GM12872 (cell line): ENCODE data around the gene ADAMTSL1.

ENCODE experiments used
- TF ChIP-seq, protein P1 (sequence below): IDR thresholded peaks from 3 replicates; pipeline ENCODE4 v1.5.1; 2011; ENCODE audit warnings: low read depth, mild to moderate bottlenecking, low read length, moderate library complexity; ENCODE audit not compliant: insufficient read depth

Gene ADAMTSL1

GRCh38 chr9:18438951-18439350 is 35.0 kb upstream of the ADAMTSL1 start:
- TF ChIP-seq, protein P1, sequence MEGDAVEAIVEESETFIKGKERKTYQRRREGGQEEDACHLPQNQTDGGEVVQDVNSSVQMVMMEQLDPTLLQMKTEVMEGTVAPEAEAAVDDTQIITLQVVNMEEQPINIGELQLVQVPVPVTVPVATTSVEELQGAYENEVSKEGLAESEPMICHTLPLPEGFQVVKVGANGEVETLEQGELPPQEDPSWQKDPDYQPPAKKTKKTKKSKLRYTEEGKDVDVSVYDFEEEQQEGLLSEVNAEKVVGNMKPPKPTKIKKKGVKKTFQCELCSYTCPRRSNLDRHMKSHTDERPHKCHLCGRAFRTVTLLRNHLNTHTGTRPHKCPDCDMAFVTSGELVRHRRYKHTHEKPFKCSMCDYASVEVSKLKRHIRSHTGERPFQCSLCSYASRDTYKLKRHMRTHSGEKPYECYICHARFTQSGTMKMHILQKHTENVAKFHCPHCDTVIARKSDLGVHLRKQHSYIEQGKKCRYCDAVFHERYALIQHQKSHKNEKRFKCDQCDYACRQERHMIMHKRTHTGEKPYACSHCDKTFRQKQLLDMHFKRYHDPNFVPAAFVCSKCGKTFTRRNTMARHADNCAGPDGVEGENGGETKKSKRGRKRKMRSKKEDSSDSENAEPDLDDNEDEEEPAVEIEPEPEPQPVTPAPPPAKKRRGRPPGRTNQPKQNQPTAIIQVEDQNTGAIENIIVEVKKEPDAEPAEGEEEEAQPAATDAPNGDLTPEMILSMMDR: no peak

DNA sequence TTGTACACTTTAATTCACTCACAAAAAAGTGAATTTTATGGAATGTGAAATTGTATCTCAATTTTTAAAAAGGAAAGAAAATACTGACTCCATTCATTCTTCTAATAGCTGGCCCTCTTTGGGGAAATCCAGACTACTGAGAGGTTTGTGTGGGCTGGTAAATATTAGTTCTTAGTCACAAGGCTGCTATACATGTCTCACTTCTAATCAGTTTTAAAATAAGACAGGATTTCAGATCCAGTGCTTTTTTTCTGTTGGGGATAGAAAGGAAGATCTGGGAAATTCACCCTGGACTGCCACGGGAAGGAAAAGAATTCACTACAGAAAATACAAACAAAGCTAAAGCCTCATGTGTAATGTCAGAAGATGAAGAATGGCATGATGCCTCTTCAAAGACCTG is 32.7 kb upstream of the ADAMTSL1 start:
- TF ChIP-seq, protein P1: no peak

GRCh38 chr9:18442629-18443491 is 31.1 kb upstream of the ADAMTSL1 start:
- TF ChIP-seq, protein P1: peak; percentile 90

- TF ChIP-seq, protein P1: no peak
Observed at GRCh38 chr9:18447131-18447530, 26.8 kb upstream of the ADAMTSL1 start.

GRCh38 chr9:18447541-18447940 is 26.4 kb upstream of the ADAMTSL1 start:
- TF ChIP-seq, protein P1: no peak

DNA sequence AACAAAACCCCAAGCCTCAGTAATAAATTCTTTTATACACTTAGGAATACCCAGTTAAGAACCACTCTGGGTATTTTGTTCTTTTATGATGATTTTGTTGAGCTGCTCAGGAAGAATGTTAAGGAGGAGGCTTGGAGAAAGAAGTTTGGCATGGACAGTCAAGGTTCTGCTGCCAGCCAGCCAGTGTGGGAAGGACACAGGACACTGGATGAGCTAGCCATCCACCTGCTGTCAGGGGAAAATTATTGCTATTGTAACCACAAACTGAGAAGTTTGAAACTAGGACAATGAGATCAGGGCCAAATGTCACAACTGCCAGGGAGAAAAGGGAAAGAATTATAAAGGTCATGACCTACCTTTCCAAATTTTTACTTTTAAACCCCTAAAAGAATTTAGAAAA is 25.9 kb upstream of the ADAMTSL1 start:
- TF ChIP-seq, protein P1: no peak

- TF ChIP-seq, protein P1: no peak
Observed at GRCh38 chr9:18451406-18451805, 22.5 kb upstream of the ADAMTSL1 start.
